ENCODE data around the gene CDK18. TPM values are rescaled to one million over a fixed set of nuclear protein-coding genes. Genes with fewer than 3 reads are reported as not detected.

The CDK18 gene
- total and polyA plus RNA-seq, 12 donors = 41.4 to 199 (median 159) TPM

- DNase-seq = no peak
- TF ChIP-seq, protein P1, sequence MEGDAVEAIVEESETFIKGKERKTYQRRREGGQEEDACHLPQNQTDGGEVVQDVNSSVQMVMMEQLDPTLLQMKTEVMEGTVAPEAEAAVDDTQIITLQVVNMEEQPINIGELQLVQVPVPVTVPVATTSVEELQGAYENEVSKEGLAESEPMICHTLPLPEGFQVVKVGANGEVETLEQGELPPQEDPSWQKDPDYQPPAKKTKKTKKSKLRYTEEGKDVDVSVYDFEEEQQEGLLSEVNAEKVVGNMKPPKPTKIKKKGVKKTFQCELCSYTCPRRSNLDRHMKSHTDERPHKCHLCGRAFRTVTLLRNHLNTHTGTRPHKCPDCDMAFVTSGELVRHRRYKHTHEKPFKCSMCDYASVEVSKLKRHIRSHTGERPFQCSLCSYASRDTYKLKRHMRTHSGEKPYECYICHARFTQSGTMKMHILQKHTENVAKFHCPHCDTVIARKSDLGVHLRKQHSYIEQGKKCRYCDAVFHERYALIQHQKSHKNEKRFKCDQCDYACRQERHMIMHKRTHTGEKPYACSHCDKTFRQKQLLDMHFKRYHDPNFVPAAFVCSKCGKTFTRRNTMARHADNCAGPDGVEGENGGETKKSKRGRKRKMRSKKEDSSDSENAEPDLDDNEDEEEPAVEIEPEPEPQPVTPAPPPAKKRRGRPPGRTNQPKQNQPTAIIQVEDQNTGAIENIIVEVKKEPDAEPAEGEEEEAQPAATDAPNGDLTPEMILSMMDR (IDR thresholded peaks at IDR 0.05) = no peak
- WGBS, 2 donors = 53 to 56% methylated on average over 9 of the region's 9 CpGs
- intact Hi-C loops (cut with DNase I) = loop anchor here in 3 of 10 donors (10.0 kb wide), 2 partner anchors 48 to 98 kb away; partner anchors contain the start of gene ELK4 (in 2 of the 3)
- Histone ChIP-seq H3K27me3 (peaks cover 0 to 8% (median 0%) of the 10 kb centered on the region in 7 donors), H3K4me3 (no peak overlapping the region), H3K9me3 (no peaks in the 10 kb centered on the region), H3K27ac (peak overlapping the region in 2 of 10 donors; percentile 35 to 38), H3K4me1 (peaks cover 0 to 34% (median 12%) of the 10 kb centered on the region in 9 donors), H3K36me3 (peaks cover 0 to 14% (median 0%) of the 10 kb centered on the region in 9 donors)
- peak; percentile 25 to 80 (median 65) for ATAC-seq
Observed at GRCh38 chr1:205536759-205537361, 32.4 kb downstream of the CDK18 start.

- ATAC-seq (no peak), DNase-seq (no peak)
- TF ChIP-seq, protein P1 (IDR thresholded peaks at IDR 0.05) = no peak
- 86 to 87% methylated on average over 10 of the region's 10 CpGs for WGBS, 2 donors
- intact Hi-C loops (cut with DNase I) = loop anchor here in 3 of 10 donors (10.0 kb wide), 2 partner anchors 47 to 97 kb away; partner anchors contain the start of gene ELK4 (in 2 of the 3)
- no peaks in the 10 kb centered on the region for H3K9me3 ChIP-seq
- no peak overlapping the region for H3K4me3 ChIP-seq
- H3K36me3 ChIP-seq = peaks cover 0 to 7% (median 0%) of the 10 kb centered on the region in 9 donors
- H3K27me3 ChIP-seq = peaks cover 0 to 10% (median 0%) of the 10 kb centered on the region in 7 donors
- peaks cover 0 to 41% (median 12%) of the 10 kb centered on the region in 9 donors for H3K4me1 ChIP-seq
- peak overlapping the region in 3 of 10 donors; percentile 35 to 38 (median 35) for H3K27ac ChIP-seq
Observed at GRCh38 chr1:205537386-205538018, 33.0 kb downstream of the CDK18 start.

- intact Hi-C loops (cut with DNase I) = loop anchor here in 3 of 10 donors (10.0 kb wide), 2 partner anchors 46 to 96 kb away; partner anchors contain the start of gene ELK4 (in 2 of the 3)
- TF ChIP-seq, protein P1 (IDR thresholded peaks at IDR 0.05) = no peak
- H3K4me3 ChIP-seq = no peak overlapping the region
- peaks cover 0 to 49% (median 17%) of the 10 kb centered on the region in 9 donors for H3K4me1 ChIP-seq
- peaks cover 0 to 14% (median 0%) of the 10 kb centered on the region in 7 donors for H3K27me3 ChIP-seq
- peaks cover 0 to 1% (median 0%) of the 10 kb centered on the region in 9 donors for H3K36me3 ChIP-seq
- no peaks in the 10 kb centered on the region for H3K9me3 ChIP-seq
- WGBS, 2 donors = 43 to 49% methylated on average over 5 of the region's 5 CpGs
- peak overlapping the region in 7 of 10 donors; percentile 9 to 58 (median 28) for H3K27ac ChIP-seq
- DNase-seq = no peak
- peak in 1 of 8 donors; percentile 16 for ATAC-seq
Observed at GRCh38 chr1:205538235-205538840, 33.9 kb downstream of the CDK18 start.
